ENCODE results near the gene CHD5.

Gene CHD5

GRCh38 chr1:6112690-6113005 is 67.5 kb downstream of the CHD5 start:
- no peak for DNase-seq (ENCODE audit: low spot score)

GRCh38 chr1:6111991-6112689 is 68.0 kb downstream of the CHD5 start:
- DNase-seq (ENCODE audit: low spot score), result no peak

- no peak for DNase-seq (ENCODE audit: low spot score)
Measured at GRCh38 chr1:6111571-6111970, 68.5 kb downstream of the CHD5 start.

GRCh38 chr1:6110326-6110725 is 69.8 kb downstream of the CHD5 start:
- DNase-seq (ENCODE audit: low spot score), result no peak

GRCh38 chr1:6109688-6110087 is 70.4 kb downstream of the CHD5 start:
- no peak for DNase-seq (ENCODE audit: low spot score)

- DNase-seq (ENCODE audit: low spot score), result peak; percentile 35
Measured at GRCh38 chr1:6108937-6109614, 71.0 kb downstream of the CHD5 start.

- DNase-seq (ENCODE audit: low spot score), result no peak
Measured at GRCh38 chr1:6108476-6108875, 71.6 kb downstream of the CHD5 start.

- DNase-seq (ENCODE audit: low spot score), result no peak
Measured at GRCh38 chr1:6107409-6108356, 72.4 kb downstream of the CHD5 start.

GRCh38 chr1:6106977-6107376 is 73.1 kb downstream of the CHD5 start:
- DNase-seq (ENCODE audit: low spot score), result no peak

GRCh38 chr1:6106321-6106731 is 73.8 kb downstream of the CHD5 start:
- no peak for DNase-seq (ENCODE audit: low spot score)

- no peak for DNase-seq (ENCODE audit: low spot score)
Measured at GRCh38 chr1:6105763-6106162, 74.4 kb downstream of the CHD5 start.

- DNase-seq (ENCODE audit: low spot score), result no peak
Measured at GRCh38 chr1:6105218-6105679, 74.9 kb downstream of the CHD5 start.

GRCh38 chr1:6104631-6105030 is 75.5 kb downstream of the CHD5 start:
- DNase-seq (ENCODE audit: low spot score), result no peak

GRCh38 chr1:6103854-6104530 is 76.1 kb downstream of the CHD5 start:
- no peak for DNase-seq (ENCODE audit: low spot score)

GRCh38 chr1:6103111-6103853 is 76.8 kb downstream of the CHD5 start:
- no peak for DNase-seq (ENCODE audit: low spot score)

- DNase-seq (ENCODE audit: low spot score), result no peak
Measured at GRCh38 chr1:6102532-6102845, 77.6 kb downstream of the CHD5 start.

- no peak for DNase-seq (ENCODE audit: low spot score)
Measured at GRCh38 chr1:6101826-6102531, 78.1 kb downstream of the CHD5 start.

- no peak for DNase-seq (ENCODE audit: low spot score)
Measured at GRCh38 chr1:6100861-6101783, 79.0 kb downstream of the CHD5 start.

- DNase-seq (ENCODE audit: low spot score), result no peak
Measured at GRCh38 chr1:6099787-6100765, 80.0 kb downstream of the CHD5 start.
